ENCODE data around the gene CLINT1. TPM values are rescaled to one million over a fixed set of nuclear protein-coding genes. Genes with fewer than 3 reads are reported as not detected.

Gene CLINT1
- total and polyA plus RNA-seq, 8 donors: 24.7 to 196 (median 78.3) TPM

- no peak for DNase-seq
These were observed 8.9 kb upstream of the CLINT1 start for GRCh38 chr5:157867751-157868387.

GRCh38 chr5:157866536-157866935 lies 7.6 kb upstream of the CLINT1 start:
- Histone ChIP-seq H3K4me1 (peaks cover 0 to 1% (median 0%) of the 10 kb centered on the region in 4 donors), H3K36me3 (no peaks in the 10 kb centered on the region), H3K27ac (no peak overlapping the region), H3K9me3 (no peaks in the 10 kb centered on the region), H3K4me3 (no peak overlapping the region), H3K27me3 (no peaks in the 10 kb centered on the region)
- WGBS, 5 donors: 31 to 79% (median 46%) methylated on average over 2 of the region's 2 CpGs
- DNase-seq: no peak
- intact Hi-C loops (cut with DNase I; ENCODE audit: low total_unique reads): loop anchor here (10.0 kb wide), 1 partner anchor 78 kb away; no protein-coding TSS in a partner anchor
- TF ChIP-seq EP300 (IDR thresholded peaks at IDR 0.05): no peak
- TF ChIP-seq POLR2AphosphoS5 (IDR thresholded peaks at IDR 0.05): no peak
- no peak for TF ChIP-seq CTCF (IDR thresholded peaks at IDR 0.05)
- no peak for TF ChIP-seq POLR2A (IDR thresholded peaks at IDR 0.05)

More at GRCh38 chr5:157867751-157868387, 8.9 kb upstream of the CLINT1 start:
- no peak for TF ChIP-seq EP300 (IDR thresholded peaks at IDR 0.05)
- no peak for TF ChIP-seq POLR2A (IDR thresholded peaks at IDR 0.05)
- no peak for TF ChIP-seq POLR2AphosphoS5 (IDR thresholded peaks at IDR 0.05)
- no peak for TF ChIP-seq CTCF (IDR thresholded peaks at IDR 0.05)
- Histone ChIP-seq H3K4me3 (no peak overlapping the region), H3K4me1 (no peaks in the 10 kb centered on the region), H3K9me3 (no peaks in the 10 kb centered on the region), H3K27me3 (no peaks in the 10 kb centered on the region), H3K36me3 (no peaks in the 10 kb centered on the region), H3K27ac (no peak overlapping the region)
- intact Hi-C loops (cut with DNase I; ENCODE audit: low total_unique reads): loop anchor here (10.0 kb wide), 1 partner anchor 77 kb away; no protein-coding TSS in a partner anchor
- WGBS, 5 donors: 41 to 71% (median 53%) methylated on average over 4 of the region's 4 CpGs

GRCh38 chr5:157865781-157866180 lies 6.8 kb upstream of the CLINT1 start:
- no peak overlapping the region for H3K4me3 ChIP-seq
- TF ChIP-seq POLR2A (IDR thresholded peaks at IDR 0.05) (no peak), POLR2AphosphoS5 (IDR thresholded peaks at IDR 0.05) (no peak), CTCF (IDR thresholded peaks at IDR 0.05) (no peak), EP300 (IDR thresholded peaks at IDR 0.05) (no peak)
- intact Hi-C loops (cut with DNase I; ENCODE audit: low total_unique reads): loop anchor here (10.0 kb wide), 1 partner anchor 79 kb away; no protein-coding TSS in a partner anchor
- WGBS, 5 donors: 23 to 44% (median 30%) methylated on average over 4 of the region's 4 CpGs
- H3K9me3 ChIP-seq: no peaks in the 10 kb centered on the region
- peak in 1 of 2 donors; percentile 52 for DNase-seq
- no peaks in the 10 kb centered on the region for H3K36me3 ChIP-seq
- no peaks in the 10 kb centered on the region for H3K27me3 ChIP-seq
- H3K27ac ChIP-seq: no peak overlapping the region
- H3K4me1 ChIP-seq: peaks cover 0 to 8% (median 4%) of the 10 kb centered on the region in 4 donors

GRCh38 chr5:157864067-157864466 lies 5.1 kb upstream of the CLINT1 start:
- DNase-seq: peak in 1 of 2 donors; percentile 26
- Histone ChIP-seq H3K27me3 (no peaks in the 10 kb centered on the region), H3K4me3 (no peak overlapping the region), H3K9me3 (no peaks in the 10 kb centered on the region), H3K27ac (no peak overlapping the region), H3K4me1 (peaks cover 0 to 14% (median 10%) of the 10 kb centered on the region in 4 donors), H3K36me3 (no peaks in the 10 kb centered on the region)
- intact Hi-C loops (cut with DNase I; ENCODE audit: low total_unique reads): loop anchor here (10.0 kb wide), 1 partner anchor 81 kb away; no protein-coding TSS in a partner anchor
- 60 to 78% (median 75%) methylated on average over 4 of the region's 4 CpGs for WGBS, 5 donors
- TF ChIP-seq POLR2A (IDR thresholded peaks at IDR 0.05) (no peak), CTCF (IDR thresholded peaks at IDR 0.05) (no peak), EP300 (IDR thresholded peaks at IDR 0.05) (no peak), POLR2AphosphoS5 (IDR thresholded peaks at IDR 0.05) (no peak)

Measured in stomach (tissue), 9 donors.